Esophagus mucosa (tissue), 1 donor: ENCODE measurements around the gene NTHL1. TPM values are rescaled to one million over a fixed set of nuclear protein-coding genes. Genes with fewer than 3 reads are reported as not detected.

ENCODE experiments used
- ATAC-seq: fragments of 200-7000 bp; cut with Tn5 transposase; one replicate; pipeline ENCODE4 v1.9.1; 2020
- total RNA-seq: library from RNA; stranded (reverse); gene quantifications from one replicate; pipeline ENCODE4 v1.2.4, GENCODE V29; 2023
- donor health status: DM: yes; HTN: yes; CAD: no.

The NTHL1 gene
- total RNA-seq, 1 donor from 2014 or later: 15.8 TPM

DNA sequence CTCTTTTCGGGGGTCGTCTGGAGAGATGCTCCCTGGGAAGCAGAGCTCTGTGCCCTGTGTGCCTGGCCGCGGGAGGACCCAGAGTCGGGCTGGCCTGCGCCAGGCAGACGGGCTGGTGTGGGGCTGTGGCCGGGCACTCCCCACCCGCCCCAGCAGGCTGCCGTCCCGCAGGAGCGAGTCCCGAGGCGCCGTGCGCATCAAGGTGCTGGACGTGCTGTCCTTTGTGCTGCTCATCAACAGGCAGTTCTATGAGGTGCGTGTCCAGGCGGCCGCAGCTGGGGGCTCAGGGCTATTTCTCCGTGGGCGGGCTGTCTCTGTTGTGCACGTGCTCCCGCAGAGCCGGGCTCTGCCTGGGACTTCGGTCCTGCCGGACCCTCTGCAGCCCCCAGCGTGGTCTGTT, 15.2 kb upstream of the NTHL1 start:
- peak; percentile 5 for ATAC-seq

DNA sequence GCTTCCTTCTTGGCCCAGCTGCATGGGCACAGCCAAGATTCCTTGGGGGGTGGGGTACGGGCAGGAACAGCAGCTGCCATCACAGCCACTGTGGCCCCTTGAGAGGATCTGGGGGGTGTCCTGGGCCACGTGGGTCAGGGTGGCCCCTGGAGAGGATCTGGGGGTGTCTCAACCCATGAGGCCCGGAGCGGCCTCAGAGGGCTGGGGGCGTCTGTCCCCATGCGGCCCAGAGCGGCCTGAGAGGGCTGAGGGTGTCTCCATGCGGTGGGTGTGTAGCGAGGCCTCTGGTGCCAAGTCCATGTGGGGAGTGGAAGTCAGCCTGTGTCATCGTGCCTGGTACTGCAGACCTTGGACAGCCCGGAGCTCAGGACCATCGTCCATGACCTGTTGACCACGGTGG, 13.9 kb upstream of the NTHL1 start:
- peak; percentile 7 for ATAC-seq

DNA sequence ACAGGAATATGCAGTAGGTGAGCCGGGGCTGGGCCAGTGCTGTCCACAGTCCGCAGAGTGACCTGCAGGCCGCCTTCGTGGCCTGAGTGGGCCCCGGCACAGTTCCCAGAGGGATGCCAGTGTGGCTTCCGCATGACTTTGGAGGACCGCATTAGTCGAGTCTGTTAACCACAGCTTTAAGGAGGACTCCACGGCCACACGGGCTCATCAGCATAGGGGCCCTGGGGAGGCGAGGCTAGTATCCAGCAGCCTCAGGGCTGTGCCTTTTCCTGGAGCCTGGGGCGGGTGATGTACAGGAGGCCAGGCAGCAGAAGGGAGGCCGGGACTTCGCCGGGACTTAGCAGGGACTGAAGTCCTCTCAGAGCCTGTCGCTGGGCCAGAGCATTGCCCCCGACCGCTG, 13.4 kb upstream of the NTHL1 start:
- ATAC-seq: no peak

DNA sequence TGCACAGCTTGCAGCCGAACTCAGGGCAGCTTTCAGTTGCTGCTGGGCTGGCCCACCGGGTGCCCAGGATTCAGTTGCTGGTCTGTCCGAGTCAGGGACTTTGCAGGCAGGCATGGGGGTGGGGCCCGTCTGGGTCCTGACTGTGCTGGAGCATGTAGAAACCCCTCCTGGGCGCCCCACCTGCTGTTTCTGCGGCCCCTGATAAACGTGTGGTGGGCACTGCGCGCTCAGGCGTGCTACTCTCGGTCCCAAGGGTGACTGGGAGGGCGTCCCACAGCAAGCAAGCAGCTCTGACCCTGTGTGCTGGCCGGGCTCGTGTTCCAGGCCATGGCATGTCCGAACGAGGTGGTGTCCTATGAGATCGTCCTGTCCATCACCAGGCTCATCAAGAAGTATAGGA, 12.7 kb upstream of the NTHL1 start:
- no peak for ATAC-seq

DNA sequence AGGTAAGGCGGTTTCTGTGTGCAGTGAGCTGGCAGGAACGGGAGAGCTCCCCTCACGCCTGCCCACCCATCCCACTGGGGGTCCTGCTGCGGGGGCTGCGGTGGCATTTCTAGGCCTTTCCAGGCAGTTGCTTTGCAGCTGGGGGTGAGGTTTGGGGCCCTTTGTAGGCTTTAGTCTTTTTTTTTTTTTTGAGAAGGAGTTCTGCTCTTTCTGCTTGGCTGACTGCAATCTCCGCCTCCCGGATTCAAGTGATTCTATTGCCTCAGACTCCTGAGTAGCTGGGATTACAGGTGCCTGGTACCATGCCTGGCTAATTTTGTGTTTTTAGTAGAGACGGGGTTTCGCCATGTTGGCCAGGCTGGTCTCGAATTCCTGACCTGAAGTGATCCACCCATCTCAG, 11.2 kb upstream of the NTHL1 start:
- no peak for ATAC-seq

DNA sequence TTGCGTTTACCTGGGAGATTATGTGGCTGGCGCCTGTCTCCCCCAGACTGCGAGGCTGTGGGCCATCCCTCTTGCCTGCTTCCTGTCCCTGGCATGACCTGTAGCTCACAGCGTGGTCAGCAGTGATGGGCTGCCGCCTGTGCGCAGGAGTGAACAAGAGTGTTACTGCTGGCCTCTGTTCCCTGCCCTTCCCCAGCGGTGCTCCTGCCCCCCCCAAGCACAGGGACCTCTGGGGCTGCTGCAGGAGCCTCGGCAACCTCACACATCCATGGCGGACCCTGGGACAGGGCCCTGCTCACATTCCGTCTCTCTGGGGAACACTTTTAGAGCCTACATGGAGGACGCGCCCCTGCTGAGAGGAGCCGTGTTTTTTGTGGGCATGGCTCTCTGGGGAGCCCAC, 10.8 kb upstream of the NTHL1 start:
- no peak for ATAC-seq

DNA sequence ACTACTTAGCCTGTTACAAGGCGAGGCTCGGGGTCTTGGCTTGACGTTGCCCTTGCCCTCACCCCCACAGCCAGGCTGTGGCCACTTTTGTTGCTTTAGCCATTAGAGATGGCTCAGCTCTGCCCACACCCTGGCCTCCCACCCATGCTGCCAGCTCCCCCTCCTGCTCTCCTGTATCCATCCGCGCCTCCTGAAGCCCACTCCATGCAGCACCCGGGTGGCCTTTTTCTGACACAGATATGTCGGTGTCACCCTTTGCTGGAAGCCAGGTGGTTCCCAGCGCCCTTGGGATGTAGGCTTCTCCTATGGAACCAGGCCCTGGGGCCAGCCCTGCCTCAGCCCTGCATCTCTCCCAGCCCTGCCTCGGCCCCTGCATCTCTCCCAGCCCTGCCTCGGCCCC, 9.8 kb upstream of the NTHL1 start:
- ATAC-seq: no peak

DNA sequence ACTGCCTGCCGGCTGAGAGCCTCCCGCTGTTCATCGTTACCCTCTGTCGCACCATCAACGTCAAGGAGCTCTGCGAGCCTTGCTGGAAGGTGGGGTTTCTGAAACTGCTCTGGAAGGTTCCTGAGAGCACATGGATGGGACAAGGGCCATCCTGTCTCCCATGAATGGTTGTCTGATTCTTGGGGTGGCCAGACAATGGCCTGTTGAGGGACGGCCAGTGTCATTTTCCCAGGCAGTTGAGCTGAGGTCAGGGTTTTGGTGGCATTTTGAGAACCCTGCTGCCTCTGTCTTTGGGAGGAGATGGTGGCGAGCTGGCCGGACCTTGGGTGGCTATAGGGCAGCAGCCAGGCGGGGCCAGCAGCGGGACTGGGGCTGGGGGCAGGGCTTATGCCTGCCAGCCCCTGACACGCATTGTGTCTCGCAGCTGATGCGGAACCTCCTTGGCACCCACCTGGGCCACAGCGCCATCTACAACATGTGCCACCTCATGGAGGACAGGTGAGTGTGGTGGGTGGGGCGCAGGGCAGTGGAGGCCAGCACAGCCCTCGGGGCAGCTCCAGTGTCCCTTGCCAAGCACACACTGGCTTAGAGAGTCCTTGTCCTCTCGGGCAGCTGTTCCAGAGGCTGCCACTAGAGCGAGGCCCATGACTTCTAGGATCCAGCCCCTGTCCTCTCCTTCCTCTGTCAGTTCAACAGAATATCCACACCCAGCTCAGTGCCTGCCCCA, 9.2 kb upstream of the NTHL1 start:
- ATAC-seq: peak; percentile 31

DNA sequence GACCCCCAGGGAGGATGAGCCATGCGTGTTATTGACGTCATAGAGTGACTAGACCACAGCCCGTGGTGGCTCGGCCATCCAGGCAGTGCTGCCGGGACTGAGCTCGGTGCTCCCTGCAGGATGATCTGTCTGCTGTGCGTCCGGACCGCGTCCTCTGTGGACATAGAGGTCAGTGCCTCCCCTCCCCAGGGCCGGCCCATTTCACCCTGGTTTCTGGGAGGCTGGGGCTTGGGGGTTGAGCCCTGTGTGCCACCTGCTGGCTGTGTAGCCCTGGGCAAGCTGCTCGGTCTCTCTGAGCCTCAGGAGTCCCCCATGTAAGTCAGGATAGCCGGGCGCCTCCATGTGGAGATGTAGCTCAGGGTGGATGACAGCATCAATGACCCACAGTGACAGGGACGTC, 8.4 kb upstream of the NTHL1 start:
- no peak for ATAC-seq

DNA sequence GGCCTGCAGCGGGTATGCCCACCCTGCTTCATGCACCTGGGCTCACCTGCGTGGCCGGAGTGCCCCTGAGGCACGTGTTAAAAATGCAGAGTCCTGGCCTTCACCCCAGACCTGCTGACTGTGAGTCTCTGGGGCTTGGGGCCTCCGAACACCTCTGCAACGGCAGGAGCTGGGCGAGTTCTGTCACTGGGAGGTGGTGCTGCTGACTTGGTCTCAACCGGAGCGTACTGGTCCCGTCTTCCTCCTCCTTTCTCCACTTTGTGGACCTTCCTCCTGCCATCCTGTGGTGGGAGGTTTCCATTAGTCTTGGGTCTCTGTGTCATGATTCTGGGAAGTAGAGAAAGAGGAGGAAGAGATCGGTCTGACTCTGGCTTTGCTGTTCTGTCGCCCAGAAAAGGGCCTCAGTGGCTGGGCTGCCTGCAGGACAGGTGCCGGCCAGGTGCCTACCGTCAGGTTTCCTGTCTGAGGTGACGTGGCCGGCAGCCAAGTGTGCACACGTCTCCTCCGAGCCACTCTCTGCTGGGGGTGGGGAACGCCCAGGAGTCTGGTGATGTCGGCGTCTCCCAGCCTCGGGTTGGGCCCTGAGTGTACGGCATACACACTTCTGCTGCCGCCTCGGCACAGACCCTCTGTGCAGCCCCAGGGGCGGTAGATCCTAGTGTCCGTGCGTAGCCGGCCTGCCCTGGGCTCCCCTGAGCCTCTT, 7.1 kb upstream of the NTHL1 start:
- no peak for ATAC-seq

DNA sequence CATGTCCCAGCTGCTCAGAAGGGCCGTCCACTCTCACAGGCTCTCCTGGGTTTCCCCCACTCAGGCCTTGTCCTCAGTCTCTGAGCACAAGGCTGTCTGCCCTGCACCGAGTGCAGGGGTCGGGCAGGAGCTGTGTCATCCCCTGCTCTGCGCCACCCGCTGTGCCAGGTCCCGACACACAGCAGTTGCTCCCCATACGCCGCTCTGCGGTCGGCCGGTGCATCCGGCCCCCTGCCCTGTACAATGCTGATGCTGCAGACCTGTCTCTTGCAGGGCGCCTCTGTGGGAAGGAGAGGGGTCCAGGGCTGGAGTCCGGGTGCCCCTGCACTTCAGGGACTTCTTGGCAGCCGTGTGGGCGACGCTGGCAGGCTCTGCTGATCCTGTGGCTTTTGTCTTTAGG, 6.3 kb upstream of the NTHL1 start:
- peak; percentile 6 for ATAC-seq

DNA sequence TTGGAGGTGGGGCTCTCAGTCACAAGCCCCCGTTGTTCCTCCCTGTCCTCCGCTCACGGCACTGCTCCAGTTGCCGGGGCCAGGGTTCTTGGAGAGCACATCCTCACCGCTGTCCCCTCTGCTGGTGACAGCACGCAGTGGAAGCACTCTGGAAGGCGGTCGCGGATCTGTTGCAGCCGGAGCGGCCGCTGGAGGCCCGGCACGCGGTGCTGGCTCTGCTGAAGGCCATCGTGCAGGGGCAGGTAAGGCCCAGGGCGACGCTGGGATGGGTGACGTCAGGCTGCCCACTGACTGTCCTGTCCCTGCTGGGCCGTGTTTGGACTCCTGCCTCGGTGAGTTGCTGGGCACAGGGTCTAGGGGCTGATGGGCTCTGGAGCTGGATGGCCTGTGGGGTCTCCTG, 5.6 kb upstream of the NTHL1 start:
- no peak for ATAC-seq

DNA sequence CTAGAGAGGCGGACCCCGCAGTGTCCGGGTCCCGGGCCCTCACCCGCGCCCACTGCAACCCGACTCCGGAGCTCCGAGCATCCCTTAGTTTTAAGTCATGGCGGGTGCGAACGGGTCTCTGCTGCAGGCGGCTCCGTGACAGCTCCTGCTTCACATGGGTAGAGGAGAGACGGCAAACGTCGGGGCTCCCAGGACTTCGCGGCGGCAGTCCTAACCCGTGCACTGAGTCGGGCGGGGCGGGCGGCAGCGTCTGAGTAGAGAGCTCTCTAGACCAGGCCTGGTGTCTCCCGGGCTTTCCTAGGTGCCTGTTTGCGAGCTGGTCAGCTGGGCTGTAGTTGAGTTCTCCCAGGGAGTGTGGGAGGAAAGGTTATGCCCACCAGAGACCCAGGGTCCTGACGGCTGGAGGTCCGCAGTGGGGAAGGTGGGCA, 496 bp upstream of the NTHL1 start:
- ATAC-seq: peak; percentile 25

DNA sequence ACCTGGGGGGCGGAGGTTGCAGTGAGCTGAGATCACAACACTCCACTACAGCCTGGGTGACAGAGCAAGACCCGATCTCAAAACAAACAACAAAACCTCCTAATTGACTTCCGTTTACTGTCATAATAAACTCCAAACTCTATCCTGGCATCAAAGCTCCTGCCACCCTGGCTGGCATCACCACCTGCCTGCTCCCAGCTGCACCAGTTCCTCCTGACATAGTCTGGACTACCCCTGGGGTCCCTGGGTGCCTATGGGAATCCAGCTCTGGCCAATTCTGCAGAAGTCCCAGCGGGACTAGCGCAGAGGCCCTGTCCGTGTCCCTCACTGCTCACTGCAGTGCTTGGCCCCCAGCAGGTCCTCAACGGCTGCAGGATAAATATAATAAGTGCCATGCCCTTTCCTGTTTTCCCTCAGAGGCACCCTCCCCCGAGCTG, 723 bp downstream of the NTHL1 start:
- ATAC-seq: no peak

DNA sequence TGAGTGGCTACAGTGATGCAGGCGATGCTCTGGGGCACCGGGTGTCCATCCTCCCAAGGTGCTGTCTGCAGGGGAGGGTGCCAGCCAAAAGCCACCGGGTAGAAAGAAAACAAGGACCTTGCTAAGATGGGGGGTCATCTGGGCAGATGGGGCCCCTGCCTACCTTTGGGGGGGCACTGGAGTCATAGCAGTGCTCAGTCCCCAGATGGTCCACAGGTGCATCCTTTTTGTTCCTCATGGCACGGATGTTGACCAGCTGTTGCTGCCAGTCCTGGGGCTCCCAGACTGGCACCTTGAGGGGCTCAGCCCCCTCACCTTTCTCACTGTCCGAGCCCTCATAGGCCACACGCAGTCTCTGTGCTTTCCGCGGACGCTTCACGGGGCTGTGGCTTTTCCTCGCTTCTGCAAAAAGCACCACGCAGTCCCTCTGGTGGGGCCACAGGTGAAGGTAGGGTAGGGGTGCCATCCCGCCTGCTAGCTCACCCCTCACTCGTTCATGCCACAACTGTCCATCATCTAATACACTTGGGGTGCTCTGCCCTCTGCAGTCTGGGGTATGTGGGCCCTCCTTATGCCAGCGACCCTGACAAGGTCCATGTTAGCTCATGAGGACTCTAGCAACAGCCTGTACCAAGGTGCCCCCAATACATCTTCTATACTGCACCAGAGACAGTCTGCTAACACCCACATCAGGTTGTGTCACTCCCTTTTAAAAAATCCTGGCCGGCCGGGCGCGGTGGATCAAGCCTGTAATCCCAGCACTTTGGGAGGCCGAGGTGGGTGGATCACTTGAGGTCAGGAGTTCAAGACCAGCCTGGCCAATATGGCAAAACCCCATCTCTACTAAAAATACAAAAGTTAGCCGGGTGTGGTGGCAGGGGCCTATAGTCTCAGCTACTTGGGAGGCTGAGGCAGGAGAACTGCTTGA, 1.4 kb downstream of the NTHL1 start:
- ATAC-seq: no peak

DNA sequence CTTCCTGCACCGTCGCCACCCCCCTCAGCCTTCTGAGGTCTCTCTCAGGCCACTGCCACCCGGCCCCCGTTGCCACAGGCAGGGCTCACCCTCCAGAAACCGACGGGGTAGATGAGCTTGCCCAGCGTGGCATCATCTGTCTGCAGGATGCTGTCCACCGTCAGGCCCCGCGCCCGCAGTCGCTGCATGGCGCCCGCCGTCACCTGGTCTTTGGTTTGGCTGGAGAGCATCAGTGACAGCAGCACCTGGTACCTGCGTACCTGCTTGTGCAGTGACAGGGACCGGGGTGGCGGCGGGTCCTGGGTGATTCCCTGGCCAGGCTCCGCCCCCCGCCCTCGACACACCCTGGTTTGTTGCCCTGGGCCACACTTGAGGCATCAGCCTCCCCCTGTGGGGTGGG, 3.1 kb downstream of the NTHL1 start:
- ATAC-seq: peak; percentile 3

DNA sequence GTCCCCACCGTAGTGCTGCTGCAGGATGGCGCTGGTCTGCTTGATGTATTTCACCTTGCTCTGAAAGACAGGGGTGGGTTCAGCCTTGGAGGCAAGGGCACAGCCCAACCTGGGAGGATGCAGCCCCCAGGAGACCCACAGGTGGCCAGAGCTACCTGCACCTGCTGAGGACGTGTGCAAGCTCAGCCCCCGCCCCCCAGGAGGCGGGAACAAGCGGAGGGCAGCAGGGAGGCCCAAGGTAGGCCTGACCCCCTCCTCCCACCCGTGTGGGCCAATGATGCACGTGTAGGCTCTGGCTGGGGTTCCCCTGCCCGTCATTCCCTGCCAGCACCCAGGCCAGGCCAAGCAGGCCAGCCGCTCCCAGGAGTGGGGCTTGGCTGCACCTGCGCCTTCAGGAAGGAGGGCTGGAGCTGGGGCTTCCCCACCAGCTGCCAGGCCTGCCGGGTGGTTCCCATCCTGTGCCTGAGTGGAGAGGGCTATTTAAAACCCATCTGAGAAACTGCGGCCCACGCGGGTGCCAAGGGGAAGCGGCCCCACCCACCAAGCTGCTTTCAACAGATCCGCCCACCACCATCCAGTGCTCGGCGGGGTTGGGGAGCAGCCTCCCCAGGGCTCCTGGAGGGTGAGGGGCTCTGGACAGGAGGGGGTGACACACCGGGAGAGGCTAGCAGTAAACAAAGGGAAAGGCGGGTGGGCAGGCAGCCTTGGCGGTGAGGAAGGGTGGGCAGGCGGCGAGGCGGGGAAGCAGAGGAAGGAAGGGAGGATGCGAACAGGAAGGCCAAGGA, 3.8 kb downstream of the NTHL1 start:
- ATAC-seq: peak; percentile 1

DNA sequence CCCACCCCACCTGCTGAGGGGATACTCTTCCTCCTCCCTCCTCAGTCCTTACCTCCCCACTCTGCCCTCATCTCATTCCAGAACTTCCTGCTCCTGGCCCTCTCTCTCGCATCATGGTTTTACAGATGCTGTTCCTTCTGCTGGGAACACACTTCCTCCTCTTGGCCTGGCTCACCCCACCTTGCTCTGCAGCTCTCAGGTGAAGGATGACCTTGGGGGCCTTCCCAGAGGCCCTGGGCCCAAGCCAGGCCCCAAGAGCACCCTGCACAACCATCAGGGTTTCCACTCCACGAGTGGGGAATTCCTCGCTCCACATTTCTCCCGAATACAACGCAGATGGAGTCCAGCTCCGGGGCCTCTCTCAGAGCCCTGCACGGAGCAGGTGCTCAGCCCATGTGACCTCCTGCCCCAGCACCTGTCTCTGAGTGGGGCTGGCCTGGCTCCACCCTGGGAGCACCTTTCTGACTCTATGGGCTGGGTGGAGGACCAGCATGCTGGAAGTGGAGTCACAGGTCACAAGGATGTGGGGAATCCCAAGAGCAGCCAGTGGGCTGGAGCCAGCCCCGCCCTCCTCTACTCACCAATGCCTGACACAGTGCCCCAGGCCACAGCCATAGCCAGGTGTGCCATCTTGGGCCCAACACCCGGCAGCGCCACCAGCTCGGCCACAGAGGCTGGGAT, 4.5 kb downstream of the NTHL1 start:
- ATAC-seq: peak; percentile 65

DNA sequence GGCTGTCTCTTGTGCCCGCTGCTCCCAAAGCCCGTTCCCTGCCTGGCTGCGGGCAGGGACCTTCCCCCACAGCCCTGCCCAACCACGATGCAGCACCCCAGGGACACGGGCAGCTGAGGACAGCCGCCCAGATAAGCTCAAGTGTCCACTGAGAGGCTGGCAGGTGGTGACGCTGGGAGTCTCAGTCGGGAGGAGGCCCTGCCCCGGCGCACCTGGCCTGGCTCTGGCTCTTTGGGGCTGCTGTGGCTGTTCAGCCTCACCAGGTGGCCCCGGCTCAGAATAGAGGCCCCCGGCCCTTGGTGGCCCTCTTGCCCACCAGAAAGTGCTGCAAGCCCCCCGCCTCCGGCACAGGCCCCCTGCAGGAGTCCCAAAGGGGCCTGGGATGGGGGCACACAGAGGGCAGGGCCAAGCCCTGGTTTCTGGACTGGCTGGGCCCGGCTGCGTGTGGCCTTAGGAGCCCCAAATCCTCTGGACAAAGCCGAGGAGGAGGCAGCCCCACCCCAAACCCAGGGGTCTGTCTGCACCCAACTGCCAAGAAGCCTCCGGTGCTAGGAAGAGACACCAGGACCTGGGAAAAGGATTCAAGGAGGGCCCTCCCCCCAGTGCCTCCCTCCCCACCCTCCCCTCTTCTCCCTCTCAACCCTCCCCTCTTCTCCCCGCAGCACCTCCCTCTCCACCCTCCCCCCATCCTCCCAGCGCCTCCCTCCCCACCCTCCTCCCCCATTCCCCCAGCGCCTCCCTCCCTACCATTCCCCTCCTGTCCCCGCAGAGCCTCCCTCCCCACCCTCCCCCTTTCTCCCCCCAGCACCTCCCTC, 5.3 kb downstream of the NTHL1 start:
- ATAC-seq: no peak

DNA sequence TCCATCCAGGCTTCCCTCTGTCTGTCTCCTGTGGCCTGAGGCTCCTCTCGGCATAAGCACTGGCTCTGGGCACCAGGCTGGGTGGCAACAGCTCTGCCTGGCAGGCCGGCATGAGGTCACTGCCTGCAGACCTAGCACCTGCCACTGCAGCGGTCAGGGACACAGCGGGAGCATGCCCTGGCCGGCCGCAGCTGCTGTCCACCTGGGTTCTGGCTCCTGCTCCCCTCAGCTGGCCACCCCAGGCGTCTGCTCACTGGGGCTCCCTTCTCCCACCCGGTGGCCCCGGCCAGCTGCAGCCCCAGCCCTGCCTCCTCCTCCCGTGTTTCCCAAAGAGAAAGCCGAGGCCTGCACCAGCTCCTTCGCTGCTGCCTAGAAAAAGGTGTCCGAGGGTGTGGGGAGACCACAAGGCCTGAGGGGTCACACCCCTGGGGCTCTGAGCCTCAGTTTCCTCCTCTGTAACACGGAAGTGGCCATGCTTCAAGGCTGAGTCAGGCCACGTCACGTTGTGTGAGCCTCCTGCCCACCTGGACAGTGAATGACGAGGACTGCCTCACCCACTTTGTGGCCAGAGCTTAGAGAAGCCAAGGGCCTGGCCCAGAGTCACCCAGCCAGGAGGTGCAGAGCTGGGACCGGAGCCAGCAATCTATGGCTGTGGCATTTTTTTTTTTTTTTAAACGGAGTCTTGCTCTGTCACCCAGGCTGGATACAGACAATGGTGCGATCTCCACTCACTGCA, 6.7 kb downstream of the NTHL1 start:
- peak; percentile 67 for ATAC-seq
